Stimulated activated naive CD8-positive, alpha-beta T cell treated with anti-CD3 and anti-CD28 coated beads, Interleukin-15, amount 100 ng/mL, for 72 hours (primary cell): Measurements from ENCODE around the gene TGFBR3.

Experiments used
- ATAC-seq: fragments of 150-1000 bp; cut with Tn5 transposase; 2 replicates; pipeline ENCODE4 v1.10.0; 2021; ENCODE audit warnings: mild to moderate bottlenecking, moderate library complexity
- DNase-seq, 2 donors: peaks; one replicate each; pipeline ENCODE4 v3.0.0; 2021 to 2022
- H3K27ac Mint-ChIP-seq, 2 donors: one replicate each; pipeline ENCODE4 v1.8.0; 2022; ENCODE audit warnings: mild to moderate bottlenecking in 2 of 2, mixed read lengths in 2 of 2, moderate library complexity in 2 of 2
- H3K27me3 Mint-ChIP-seq: one replicate; pipeline ENCODE4 v1.8.0; 2022; ENCODE audit warnings: mixed read lengths
- H3K4me1 Mint-ChIP-seq: one replicate; pipeline ENCODE4 v1.8.0; 2022; ENCODE audit warnings: mild to moderate bottlenecking, mixed read lengths
- H3K4me3 Mint-ChIP-seq, 2 donors: one replicate each; pipeline ENCODE4 v1.8.0; 2022; ENCODE audit warnings: mild to moderate bottlenecking in 2 of 2, mixed read lengths in 2 of 2, moderate library complexity in 1 of 2
- H3K9me3 Mint-ChIP-seq, 2 donors: one replicate each; pipeline ENCODE4 v1.8.0; 2022; ENCODE audit warnings: mixed read lengths in 2 of 2

The TGFBR3 gene

GRCh38 chr1:91891969-91892368 is 6.0 kb upstream of the TGFBR3 start:
- no peak for DNase-seq
- H3K27ac Mint-ChIP-seq: no peak overlapping the region
- no peak overlapping the region for H3K4me3 Mint-ChIP-seq
- H3K9me3 Mint-ChIP-seq: no peaks in the 10 kb centered on the region
- H3K4me1 Mint-ChIP-seq: peaks cover 33% of the 10 kb centered on the region
- ATAC-seq: peak; percentile 27
- peaks cover 12% of the 10 kb centered on the region for H3K27me3 Mint-ChIP-seq

- Mint-ChIP-seq H3K4me1 (peaks cover 38% of the 10 kb centered on the region), H3K27ac (no peak overlapping the region), H3K27me3 (peaks cover 17% of the 10 kb centered on the region), H3K4me3 (peak overlapping the region in 1 of 2 donors; percentile 32), H3K9me3 (no peaks in the 10 kb centered on the region)
- DNase-seq: no peak
- no peak for ATAC-seq
Measured at GRCh38 chr1:91891454-91891853, 5.5 kb upstream of the TGFBR3 start.

- H3K4me1 Mint-ChIP-seq: peaks cover 37% of the 10 kb centered on the region
- ATAC-seq (no peak), DNase-seq (no peak)
- peaks cover 23% of the 10 kb centered on the region for H3K27me3 Mint-ChIP-seq
- no peaks in the 10 kb centered on the region for H3K9me3 Mint-ChIP-seq
- H3K27ac Mint-ChIP-seq: no peak overlapping the region
- no peak overlapping the region for H3K4me3 Mint-ChIP-seq
Measured at GRCh38 chr1:91889717-91890459, 3.9 kb upstream of the TGFBR3 start.

GRCh38 chr1:91885213-91885715 is 687 bp downstream of the TGFBR3 start:
- Mint-ChIP-seq H3K27ac (peak overlapping the region in 1 of 2 donors; percentile 87), H3K9me3 (no peaks in the 10 kb centered on the region), H3K4me3 (peak overlapping the region; percentile 86 to 95), H3K27me3 (peaks cover 38% of the 10 kb centered on the region), H3K4me1 (peaks cover 55% of the 10 kb centered on the region)
- DNase-seq: peak in 1 of 2 donors; percentile 18
- ATAC-seq: peak; percentile 35

GRCh38 chr1:91884459-91885212 is 1.3 kb downstream of the TGFBR3 start:
- H3K27ac Mint-ChIP-seq: peak overlapping the region in 1 of 2 donors; percentile 87
- H3K4me1 Mint-ChIP-seq: peaks cover 50% of the 10 kb centered on the region
- DNase-seq: peak; percentile 31 to 35
- peaks cover 38% of the 10 kb centered on the region for H3K27me3 Mint-ChIP-seq
- ATAC-seq: peak; percentile 71
- no peaks in the 10 kb centered on the region for H3K9me3 Mint-ChIP-seq
- H3K4me3 Mint-ChIP-seq: peak overlapping the region; percentile 86 to 95

- Mint-ChIP-seq H3K27ac (no peak overlapping the region), H3K4me3 (peak overlapping the region in 1 of 2 donors; percentile 53), H3K9me3 (no peaks in the 10 kb centered on the region), H3K27me3 (peaks cover 38% of the 10 kb centered on the region), H3K4me1 (peaks cover 52% of the 10 kb centered on the region)
- no peak for DNase-seq
- no peak for ATAC-seq
Measured at GRCh38 chr1:91883470-91883869, 2.5 kb downstream of the TGFBR3 start.

- DNase-seq: no peak
- no peak overlapping the region for H3K27ac Mint-ChIP-seq
- no peak overlapping the region for H3K4me3 Mint-ChIP-seq
- no peaks in the 10 kb centered on the region for H3K9me3 Mint-ChIP-seq
- ATAC-seq: no peak
- H3K4me1 Mint-ChIP-seq: peaks cover 67% of the 10 kb centered on the region
- H3K27me3 Mint-ChIP-seq: peaks cover 20% of the 10 kb centered on the region
Measured at GRCh38 chr1:91881280-91881679, 4.7 kb downstream of the TGFBR3 start.

GRCh38 chr1:91879733-91880132 is 6.2 kb downstream of the TGFBR3 start:
- H3K4me1 Mint-ChIP-seq: peaks cover 77% of the 10 kb centered on the region
- H3K27ac Mint-ChIP-seq: no peak overlapping the region
- no peak for DNase-seq
- no peak for ATAC-seq
- peaks cover 13% of the 10 kb centered on the region for H3K27me3 Mint-ChIP-seq
- H3K9me3 Mint-ChIP-seq: no peaks in the 10 kb centered on the region
- no peak overlapping the region for H3K4me3 Mint-ChIP-seq

- Mint-ChIP-seq H3K27ac (peak overlapping the region; percentile 50 to 92), H3K4me1 (peaks cover 75% of the 10 kb centered on the region), H3K4me3 (peak overlapping the region; percentile 60 to 64), H3K27me3 (no peaks in the 10 kb centered on the region), H3K9me3 (no peaks in the 10 kb centered on the region)
- DNase-seq (no peak), ATAC-seq (peak; percentile 67)
Measured at GRCh38 chr1:91877574-91878208, 8.3 kb downstream of the TGFBR3 start.

GRCh38 chr1:91876781-91877573 is 9.0 kb downstream of the TGFBR3 start:
- Mint-ChIP-seq H3K27me3 (no peaks in the 10 kb centered on the region), H3K4me3 (peak overlapping the region; percentile 60 to 64), H3K4me1 (peaks cover 82% of the 10 kb centered on the region), H3K27ac (peak overlapping the region; percentile 20 to 92), H3K9me3 (no peaks in the 10 kb centered on the region)
- DNase-seq (peak in 1 of 2 donors; percentile 36), ATAC-seq (no peak)

- H3K27ac Mint-ChIP-seq: no peak overlapping the region
- DNase-seq (peak; percentile 54 to 57), ATAC-seq (peak; percentile 87)
- H3K9me3 Mint-ChIP-seq: no peaks in the 10 kb centered on the region
- peak overlapping the region; percentile 1 to 53 for H3K4me3 Mint-ChIP-seq
- peaks cover 87% of the 10 kb centered on the region for H3K4me1 Mint-ChIP-seq
- no peaks in the 10 kb centered on the region for H3K27me3 Mint-ChIP-seq
Measured at GRCh38 chr1:91876040-91876470, 9.9 kb downstream of the TGFBR3 start.

- no peak for DNase-seq
- ATAC-seq: no peak
- H3K27ac Mint-ChIP-seq: no peak overlapping the region
- no peak overlapping the region for H3K4me3 Mint-ChIP-seq
- no peaks in the 10 kb centered on the region for H3K27me3 Mint-ChIP-seq
- H3K9me3 Mint-ChIP-seq: no peaks in the 10 kb centered on the region
- H3K4me1 Mint-ChIP-seq: peaks cover 89% of the 10 kb centered on the region
Measured at GRCh38 chr1:91874167-91874566, 11.8 kb downstream of the TGFBR3 start.

- Mint-ChIP-seq H3K9me3 (no peaks in the 10 kb centered on the region), H3K27ac (peak overlapping the region in 1 of 2 donors; percentile 66), H3K4me1 (peaks cover 74% of the 10 kb centered on the region), H3K4me3 (peak overlapping the region; percentile 54 to 79), H3K27me3 (no peaks in the 10 kb centered on the region)
- ATAC-seq (peak; percentile 67), DNase-seq (peak; percentile 23 to 59)
Measured at GRCh38 chr1:91872559-91873081, 13.3 kb downstream of the TGFBR3 start.

GRCh38 chr1:91872000-91872399 is 14.0 kb downstream of the TGFBR3 start:
- no peaks in the 10 kb centered on the region for H3K9me3 Mint-ChIP-seq
- H3K4me1 Mint-ChIP-seq: peaks cover 68% of the 10 kb centered on the region
- no peak for ATAC-seq
- H3K27ac Mint-ChIP-seq: no peak overlapping the region
- no peaks in the 10 kb centered on the region for H3K27me3 Mint-ChIP-seq
- peak overlapping the region in 1 of 2 donors; percentile 79 for H3K4me3 Mint-ChIP-seq
- DNase-seq: no peak

- no peak for DNase-seq
- no peak overlapping the region for H3K27ac Mint-ChIP-seq
- H3K4me1 Mint-ChIP-seq: peaks cover 51% of the 10 kb centered on the region
- no peak for ATAC-seq
- H3K27me3 Mint-ChIP-seq: no peaks in the 10 kb centered on the region
- H3K9me3 Mint-ChIP-seq: no peaks in the 10 kb centered on the region
- H3K4me3 Mint-ChIP-seq: no peak overlapping the region
Measured at GRCh38 chr1:91870322-91870721, 15.6 kb downstream of the TGFBR3 start.
